Peyer's patch (tissue), 4 donors: ENCODE measurements around the gene ARHGAP18.

Experiments
- CTCF ChIP-seq, 6 experiments: fragments of 450-650 bp in 4 of 6; fragments of 200-600 bp in 2 of 6; sonication (generic) in 1 of 6; IDR thresholded peaks; one replicate each; pipeline ENCODE4 v1.5.1; 2017 to 2019; ENCODE audit warnings: antibody characterized with exemption in 6 of 6, mild to moderate bottlenecking in 3 of 6, moderate library complexity in 1 of 6
- POLR2A ChIP-seq, 2 donors: fragments of 450-650 bp; IDR thresholded peaks; one replicate each; pipeline ENCODE4 v1.5.1; 2017; ENCODE audit warnings: antibody characterized with exemption in 2 of 2, mild to moderate bottlenecking in 2 of 2, moderate library complexity in 2 of 2

- TF ChIP-seq POLR2A (IDR thresholded peaks at IDR 0.05) (no peak), CTCF (IDR thresholded peaks at IDR 0.05) (no peak)
These were observed 123.2 kb downstream of the ARHGAP18 start for GRCh38 chr6:129586815-129587214.
